A673 (cell line): ENCODE data around the gene SKA2.

Source experiments
- EZH2 ChIP-seq: fragments of 200-600 bp; sonication (generic); IDR thresholded peaks from 2 replicates; pipeline ENCODE4 v1.6.1; 2017; ENCODE audit warnings: borderline replicate concordance, low read depth, mild to moderate bottlenecking, mixed read lengths, antibody characterized with exemption, low read length; ENCODE audit not compliant: poor library complexity, severe bottlenecking
- TF ChIP-seq, protein P1 (sequence below): fragments of 300-800, 200-600 bp; sonication (generic); conservative IDR thresholded peaks from 2 replicates; pipeline ENCODE4 v1.5.1; 2017; ENCODE audit warnings: low read depth, mild to moderate bottlenecking, antibody characterized with exemption, low read length, moderate library complexity, mixed read lengths

DNA sequence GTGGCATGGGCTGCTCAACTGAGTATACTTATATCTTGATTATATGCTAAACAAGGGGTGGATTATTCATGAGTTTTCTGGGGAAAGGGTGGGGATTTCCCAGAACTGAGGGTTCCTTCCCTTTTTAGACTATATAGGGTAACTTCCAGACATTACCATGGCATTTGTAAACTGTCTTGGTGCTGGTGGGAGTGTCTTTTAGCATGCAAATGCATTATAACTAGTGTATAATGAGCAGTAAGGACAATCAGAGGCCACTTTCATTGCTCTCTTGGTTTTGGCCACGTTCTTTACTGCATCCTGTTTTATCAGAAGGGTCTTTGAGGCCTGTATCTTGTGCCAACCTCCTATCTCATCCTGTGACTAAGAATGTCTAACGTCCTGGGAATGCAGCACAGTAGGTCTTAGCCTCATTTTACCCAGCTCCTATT lies 12.6 kb upstream of the SKA2 start:
- no peak for TF ChIP-seq EZH2
- TF ChIP-seq, protein P1, sequence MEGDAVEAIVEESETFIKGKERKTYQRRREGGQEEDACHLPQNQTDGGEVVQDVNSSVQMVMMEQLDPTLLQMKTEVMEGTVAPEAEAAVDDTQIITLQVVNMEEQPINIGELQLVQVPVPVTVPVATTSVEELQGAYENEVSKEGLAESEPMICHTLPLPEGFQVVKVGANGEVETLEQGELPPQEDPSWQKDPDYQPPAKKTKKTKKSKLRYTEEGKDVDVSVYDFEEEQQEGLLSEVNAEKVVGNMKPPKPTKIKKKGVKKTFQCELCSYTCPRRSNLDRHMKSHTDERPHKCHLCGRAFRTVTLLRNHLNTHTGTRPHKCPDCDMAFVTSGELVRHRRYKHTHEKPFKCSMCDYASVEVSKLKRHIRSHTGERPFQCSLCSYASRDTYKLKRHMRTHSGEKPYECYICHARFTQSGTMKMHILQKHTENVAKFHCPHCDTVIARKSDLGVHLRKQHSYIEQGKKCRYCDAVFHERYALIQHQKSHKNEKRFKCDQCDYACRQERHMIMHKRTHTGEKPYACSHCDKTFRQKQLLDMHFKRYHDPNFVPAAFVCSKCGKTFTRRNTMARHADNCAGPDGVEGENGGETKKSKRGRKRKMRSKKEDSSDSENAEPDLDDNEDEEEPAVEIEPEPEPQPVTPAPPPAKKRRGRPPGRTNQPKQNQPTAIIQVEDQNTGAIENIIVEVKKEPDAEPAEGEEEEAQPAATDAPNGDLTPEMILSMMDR: no peak
